Osteoblast (primary cell): ENCODE measurements around the gene MESP2. TPM values are rescaled to one million over a fixed set of nuclear protein-coding genes. Genes with fewer than 3 reads are reported as not detected.

Experiments used
- DNase-seq: peaks from one replicate; pipeline ENCODE4 v3.0.0; 2011; ENCODE audit warnings: low spot score, mixed read lengths; ENCODE audit not compliant: insufficient read length; ENCODE audit errors: missing footprints
- H2AFZ ChIP-seq: 2 replicates; pipeline ENCODE4 v1.6.0; 2011; ENCODE audit warnings: mild to moderate bottlenecking, low read length
- H3K27ac ChIP-seq: 2 replicates; pipeline ENCODE4 v1.5.1; 2011; ENCODE audit warnings: mild to moderate bottlenecking, low read depth, low read length, moderate library complexity
- H3K27me3 ChIP-seq: 2 replicates; pipeline ENCODE4 v1.6.0; 2012; ENCODE audit warnings: mild to moderate bottlenecking, control low read depth, inconsistent platforms, low read length, moderate library complexity; ENCODE audit not compliant: insufficient read depth
- H3K36me3 ChIP-seq: 2 replicates; pipeline ENCODE4 v1.5.1; 2011; ENCODE audit warnings: mild to moderate bottlenecking, low read length, control low read depth, moderate library complexity; ENCODE audit not compliant: insufficient read depth
- H3K4me1 ChIP-seq: 2 replicates; pipeline ENCODE4 v1.5.1; 2011; ENCODE audit warnings: mild to moderate bottlenecking, low read length, control low read depth, moderate library complexity; ENCODE audit not compliant: insufficient read depth
- H3K4me2 ChIP-seq: 2 replicates; pipeline ENCODE4 v1.6.0; 2011; ENCODE audit warnings: mild to moderate bottlenecking, low read length; ENCODE audit not compliant: insufficient read depth
- H3K4me3 ChIP-seq: fragments of 200-600 bp; sonication (generic); 3 replicates; pipeline ENCODE4 v1.5.1; 2012; ENCODE audit warnings: mild to moderate bottlenecking, low read length, inconsistent platforms; ENCODE audit not compliant: insufficient read depth
- H3K79me2 ChIP-seq: 2 replicates; pipeline ENCODE4 v1.6.0; 2012; ENCODE audit warnings: mild to moderate bottlenecking, low read length, control low read depth, inconsistent platforms; ENCODE audit not compliant: insufficient read depth
- H3K9me3 ChIP-seq: 2 replicates; pipeline ENCODE4 v1.5.1; 2011; ENCODE audit warnings: low read depth, low read length, control low read depth
- H4K20me1 ChIP-seq: 2 replicates; pipeline ENCODE4 v1.6.0; 2012; ENCODE audit warnings: mild to moderate bottlenecking, low read length, control low read depth; ENCODE audit not compliant: insufficient read depth
- total RNA-seq: library from RNA; depleted of rRNA; stranded (reverse); fragments of >200 nt; gene quantifications from 2 replicates; pipeline ENCODE4 v1.2.3, GENCODE V29; 2012
- TF ChIP-seq, protein P1 (sequence below): IDR thresholded peaks from 2 replicates; pipeline ENCODE4 v1.5.1; 2011; ENCODE audit warnings: mild to moderate bottlenecking, low read depth, low read length, moderate library complexity; ENCODE audit errors: extremely low read depth

The MESP2 gene
- total RNA-seq, 1 donor = 0.72 TPM

DNA sequence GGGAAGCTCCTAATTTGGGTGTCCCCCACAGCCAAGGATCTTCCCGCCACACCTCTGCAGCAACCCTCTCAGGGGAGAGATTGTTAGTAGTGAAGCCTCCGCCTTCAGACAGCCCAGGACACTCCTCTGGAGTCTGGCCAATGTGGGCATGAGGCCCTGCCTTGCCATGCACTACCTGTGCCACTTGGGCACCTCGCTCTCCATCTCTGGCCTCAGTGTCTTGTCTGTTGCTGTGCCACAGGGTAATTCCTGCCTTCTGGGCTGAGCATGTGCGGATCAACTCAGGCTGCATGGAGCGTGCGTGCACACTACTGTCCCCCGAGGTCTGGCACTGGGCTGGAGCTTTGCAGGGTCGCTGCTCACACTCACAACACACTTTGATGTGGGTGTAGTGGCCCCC is 17.2 kb upstream of the MESP2 start:
- Histone ChIP-seq H3K4me3 (no peak overlapping the region), H3K9me3 (no peaks in the 10 kb centered on the region), H3K36me3 (no peaks in the 10 kb centered on the region), H3K4me1 (no peaks in the 10 kb centered on the region), H4K20me1 (no peaks in the 10 kb centered on the region), H3K27me3 (no peaks in the 10 kb centered on the region), H3K27ac (no peak overlapping the region), H2AFZ (no peak overlapping the region), H3K79me2 (no peaks in the 10 kb centered on the region), H3K4me2 (no peak overlapping the region)
- no peak for DNase-seq
- TF ChIP-seq, protein P1, sequence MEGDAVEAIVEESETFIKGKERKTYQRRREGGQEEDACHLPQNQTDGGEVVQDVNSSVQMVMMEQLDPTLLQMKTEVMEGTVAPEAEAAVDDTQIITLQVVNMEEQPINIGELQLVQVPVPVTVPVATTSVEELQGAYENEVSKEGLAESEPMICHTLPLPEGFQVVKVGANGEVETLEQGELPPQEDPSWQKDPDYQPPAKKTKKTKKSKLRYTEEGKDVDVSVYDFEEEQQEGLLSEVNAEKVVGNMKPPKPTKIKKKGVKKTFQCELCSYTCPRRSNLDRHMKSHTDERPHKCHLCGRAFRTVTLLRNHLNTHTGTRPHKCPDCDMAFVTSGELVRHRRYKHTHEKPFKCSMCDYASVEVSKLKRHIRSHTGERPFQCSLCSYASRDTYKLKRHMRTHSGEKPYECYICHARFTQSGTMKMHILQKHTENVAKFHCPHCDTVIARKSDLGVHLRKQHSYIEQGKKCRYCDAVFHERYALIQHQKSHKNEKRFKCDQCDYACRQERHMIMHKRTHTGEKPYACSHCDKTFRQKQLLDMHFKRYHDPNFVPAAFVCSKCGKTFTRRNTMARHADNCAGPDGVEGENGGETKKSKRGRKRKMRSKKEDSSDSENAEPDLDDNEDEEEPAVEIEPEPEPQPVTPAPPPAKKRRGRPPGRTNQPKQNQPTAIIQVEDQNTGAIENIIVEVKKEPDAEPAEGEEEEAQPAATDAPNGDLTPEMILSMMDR = no peak

DNA sequence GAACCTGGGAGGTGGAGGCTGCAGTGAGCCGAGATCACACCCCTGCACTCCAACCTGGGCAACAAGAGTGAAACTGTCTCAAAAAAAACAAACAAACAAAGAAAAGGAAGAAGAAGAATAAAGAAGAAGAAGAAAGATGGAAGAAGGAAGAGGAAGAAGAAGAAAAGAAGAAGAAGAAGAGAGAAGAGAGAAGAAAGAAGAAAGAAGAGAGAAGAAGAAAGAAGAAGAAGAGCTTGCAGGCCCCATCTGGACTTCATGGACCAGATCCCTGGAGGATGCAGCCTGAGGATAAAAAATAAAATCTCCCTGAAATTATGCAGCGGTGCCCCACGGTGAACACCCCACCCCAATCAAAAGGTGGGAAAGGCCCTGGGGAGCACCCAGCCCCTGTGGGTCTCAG is 16.3 kb upstream of the MESP2 start:
- no peaks in the 10 kb centered on the region for H3K27me3 ChIP-seq
- DNase-seq = peak; percentile 9
- no peak overlapping the region for H3K27ac ChIP-seq
- no peaks in the 10 kb centered on the region for H3K4me1 ChIP-seq
- no peak overlapping the region for H2AFZ ChIP-seq
- H3K4me2 ChIP-seq = no peak overlapping the region
- no peaks in the 10 kb centered on the region for H3K79me2 ChIP-seq
- no peaks in the 10 kb centered on the region for H3K36me3 ChIP-seq
- TF ChIP-seq, protein P1 = no peak
- H3K4me3 ChIP-seq = no peak overlapping the region
- no peaks in the 10 kb centered on the region for H3K9me3 ChIP-seq
- H4K20me1 ChIP-seq = no peaks in the 10 kb centered on the region

DNA sequence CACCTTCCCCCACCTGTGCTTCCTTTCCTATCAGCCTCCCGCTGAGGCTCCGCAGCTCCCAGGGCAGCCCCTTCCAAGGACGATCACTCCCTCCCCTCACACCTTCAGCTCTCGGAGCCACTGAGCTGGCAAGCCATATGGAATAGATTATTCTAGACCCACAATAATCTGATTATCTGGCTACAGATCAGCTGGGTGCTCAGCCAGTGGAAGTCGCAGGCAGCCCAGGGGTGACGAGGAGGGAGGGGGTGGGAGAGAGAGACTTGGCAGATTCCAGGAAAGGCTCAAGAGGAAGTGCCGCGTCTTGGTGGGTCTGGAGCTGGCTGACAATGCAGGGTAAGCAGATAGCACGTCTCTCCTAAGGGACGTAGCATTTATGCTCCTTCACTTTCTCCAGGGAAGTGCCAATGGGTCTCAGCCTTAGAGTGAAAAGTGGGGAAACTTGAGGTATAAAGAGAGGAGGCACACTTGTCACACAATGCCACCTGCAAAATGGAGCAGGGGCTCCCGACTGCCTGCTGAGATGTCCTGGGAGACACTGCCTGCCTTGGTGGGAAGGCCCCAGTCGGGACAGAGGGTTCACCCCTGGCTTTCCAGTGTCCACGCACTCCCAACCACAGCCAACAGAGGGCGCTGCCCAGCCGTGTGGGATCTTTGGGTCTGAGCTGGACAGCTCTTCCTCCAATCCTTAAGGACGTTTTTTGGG is 15.7 kb upstream of the MESP2 start:
- Histone ChIP-seq H3K4me1 (no peaks in the 10 kb centered on the region), H3K27me3 (no peaks in the 10 kb centered on the region), H3K36me3 (no peaks in the 10 kb centered on the region), H3K4me2 (no peak overlapping the region), H3K79me2 (no peaks in the 10 kb centered on the region), H3K4me3 (no peak overlapping the region), H3K27ac (no peak overlapping the region), H4K20me1 (no peaks in the 10 kb centered on the region), H3K9me3 (no peaks in the 10 kb centered on the region), H2AFZ (peak overlapping the region; percentile 44)
- DNase-seq = peak; percentile 97
- TF ChIP-seq, protein P1 = peak; percentile 98

DNA sequence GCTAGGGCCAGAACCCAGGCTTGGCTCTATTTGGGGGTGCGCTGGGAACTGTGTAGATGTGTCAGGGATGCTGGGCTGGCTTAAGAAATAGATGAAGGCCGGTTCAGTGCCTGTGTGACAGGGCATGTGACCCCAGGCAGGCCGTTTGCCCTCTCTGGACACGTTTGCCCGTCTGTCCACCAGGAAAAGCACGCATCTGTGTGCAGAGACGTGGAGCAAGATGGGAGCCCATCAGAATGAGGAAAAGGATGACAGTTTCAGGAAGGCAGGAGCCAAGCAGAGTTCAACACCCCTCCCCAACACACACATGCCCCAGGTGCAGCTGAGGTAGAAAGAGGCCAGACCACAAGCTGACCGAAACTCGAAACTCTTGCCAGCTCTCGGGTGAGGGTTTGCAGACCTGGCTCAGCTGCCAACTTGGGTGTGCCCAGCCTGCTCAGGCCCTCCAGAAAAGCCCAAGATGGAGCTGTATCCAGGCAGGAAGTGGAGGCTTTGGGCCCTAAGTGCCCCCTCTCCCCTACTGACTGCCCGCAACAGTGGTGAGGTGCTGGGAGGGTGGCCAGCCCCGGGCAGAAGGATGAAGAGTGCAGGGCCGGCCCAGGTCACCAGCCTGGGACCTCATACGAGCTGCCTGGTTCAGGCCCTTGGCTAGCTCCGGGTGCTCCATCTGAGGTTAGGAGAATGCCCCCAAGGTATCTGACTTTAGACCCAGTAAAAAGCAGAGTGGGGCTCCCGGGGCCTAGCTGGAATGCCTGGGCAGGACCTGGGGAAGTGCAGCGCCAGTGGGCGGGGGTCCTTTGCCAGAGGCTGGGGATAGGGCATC is 14.9 kb upstream of the MESP2 start:
- H2AFZ ChIP-seq = peak overlapping the region; percentile 23

More for the DNA sequence above, 14.9 kb upstream of the MESP2 start:
- TF ChIP-seq, protein P1 = no peak
- no peaks in the 10 kb centered on the region for H4K20me1 ChIP-seq
- H3K27ac ChIP-seq = no peak overlapping the region
- no peaks in the 10 kb centered on the region for H3K79me2 ChIP-seq
- no peak overlapping the region for H3K4me2 ChIP-seq
- H3K9me3 ChIP-seq = no peaks in the 10 kb centered on the region
- DNase-seq = no peak
- H3K4me3 ChIP-seq = no peak overlapping the region
- H3K36me3 ChIP-seq = no peaks in the 10 kb centered on the region
- no peaks in the 10 kb centered on the region for H3K4me1 ChIP-seq
- H3K27me3 ChIP-seq = no peaks in the 10 kb centered on the region
